Activated CD4-positive, alpha-beta T cell treated with anti-CD3 and anti-CD28 coated beads, Interleukin-2, amount 10 ng/mL, durations not matched to agents 24 days and 14 days (primary cell): ENCODE data around the gene ASB6. TPM values are rescaled to one million over a fixed set of nuclear protein-coding genes. Genes with fewer than 3 reads are reported as not detected.

Source experiments
- DNase-seq: peaks from one replicate; pipeline ENCODE4 v3.0.0; 2022
- H3K27ac Mint-ChIP-seq: one replicate; pipeline ENCODE4 v1.8.0; 2022; ENCODE audit warnings: mild to moderate bottlenecking, mixed read lengths
- H3K27me3 Mint-ChIP-seq: one replicate; pipeline ENCODE4 v1.8.0; 2022; ENCODE audit warnings: mixed read lengths
- H3K36me3 Mint-ChIP-seq: one replicate; pipeline ENCODE4 v1.8.0; 2022; ENCODE audit warnings: low read depth, mild to moderate bottlenecking, mixed read lengths
- H3K4me1 Mint-ChIP-seq: one replicate; pipeline ENCODE4 v1.8.0; 2021; ENCODE audit warnings: mixed read lengths
- H3K4me3 Mint-ChIP-seq: one replicate; pipeline ENCODE4 v1.8.0; 2022; ENCODE audit warnings: mild to moderate bottlenecking, moderate library complexity, mixed read lengths
- H3K9me3 Mint-ChIP-seq: one replicate; pipeline ENCODE4 v1.8.0; 2021; ENCODE audit warnings: mixed read lengths
- intact Hi-C: fragments of 100-400 bp; cut with micrococcal nuclease; formaldehyde crosslinking; loops from one replicate; pipeline ENCODE4 v1.15.1; 2023
- total RNA-seq: library from RNA; stranded (reverse); gene quantifications from 2 replicates; pipeline ENCODE4 v1.2.3, GENCODE V29; 2022

The ASB6 gene
- total RNA-seq: 21.9 and 22.7 TPM in 2 replicates

GRCh38 chr9:129641750-129642585 lies at the start of gene ASB6:
Gene ASB6 (minus strand): TSS chr9:129642151. CDS start chr9:129641999, 152 bp downstream.
- peak within 1 kb of the TSS; percentile 90 for H3K4me3 Mint-ChIP-seq

GRCh38 chr9:129688285-129689043 lies 46.5 kb upstream of the ASB6 start:
- no peak overlapping the region for H3K4me3 Mint-ChIP-seq
- intact Hi-C loops: no loop called here
- H3K36me3 Mint-ChIP-seq: no peaks in the 10 kb centered on the region
- no peaks in the 10 kb centered on the region for H3K9me3 Mint-ChIP-seq
- peaks cover 2% of the 10 kb centered on the region for H3K27me3 Mint-ChIP-seq
- DNase-seq: no peak
- no peaks in the 10 kb centered on the region for H3K4me1 Mint-ChIP-seq
- H3K27ac Mint-ChIP-seq: no peak overlapping the region

More at GRCh38 chr9:129641750-129642585, at the start of gene ASB6:
- H3K9me3 Mint-ChIP-seq: no peaks in the 10 kb centered on the region
- H3K4me1 Mint-ChIP-seq: peaks cover 16% of the 10 kb centered on the region
- peak; percentile 99 for DNase-seq
- H3K36me3 Mint-ChIP-seq: peaks cover 14% of the 10 kb centered on the region
- peak within 1 kb of the TSS; percentile 88 for H3K27ac Mint-ChIP-seq
- no peaks in the 10 kb centered on the region for H3K27me3 Mint-ChIP-seq
- intact Hi-C loops: loop anchor here (1.0 to 5.0 kb wide), 4 partner anchors 15 to 148 kb away; partner anchors contain the start of gene NTMT1

GRCh38 chr9:129687391-129687790 lies 45.4 kb upstream of the ASB6 start:
- peaks cover 2% of the 10 kb centered on the region for H3K27me3 Mint-ChIP-seq
- intact Hi-C loops: no loop called here
- no peaks in the 10 kb centered on the region for H3K4me1 Mint-ChIP-seq
- DNase-seq: no peak
- no peak overlapping the region for H3K4me3 Mint-ChIP-seq
- H3K36me3 Mint-ChIP-seq: no peaks in the 10 kb centered on the region
- no peak overlapping the region for H3K27ac Mint-ChIP-seq
- H3K9me3 Mint-ChIP-seq: no peaks in the 10 kb centered on the region

GRCh38 chr9:129686736-129687135 lies 44.8 kb upstream of the ASB6 start:
- Mint-ChIP-seq H3K36me3 (no peaks in the 10 kb centered on the region), H3K4me1 (no peaks in the 10 kb centered on the region), H3K4me3 (no peak overlapping the region), H3K27ac (no peak overlapping the region), H3K9me3 (no peaks in the 10 kb centered on the region), H3K27me3 (peaks cover 2% of the 10 kb centered on the region)
- no peak for DNase-seq
- intact Hi-C loops: no loop called here

- no peak for DNase-seq
- Mint-ChIP-seq H3K36me3 (no peaks in the 10 kb centered on the region), H3K27ac (no peak overlapping the region), H3K4me1 (no peaks in the 10 kb centered on the region), H3K9me3 (no peaks in the 10 kb centered on the region), H3K4me3 (no peak overlapping the region), H3K27me3 (peaks cover 2% of the 10 kb centered on the region)
- intact Hi-C loops: no loop called here
Observed at GRCh38 chr9:129685933-129686259, 43.9 kb upstream of the ASB6 start.

- H3K27ac Mint-ChIP-seq: no peak overlapping the region
- no peak overlapping the region for H3K4me3 Mint-ChIP-seq
- H3K36me3 Mint-ChIP-seq: no peaks in the 10 kb centered on the region
- H3K4me1 Mint-ChIP-seq: no peaks in the 10 kb centered on the region
- no peaks in the 10 kb centered on the region for H3K9me3 Mint-ChIP-seq
- H3K27me3 Mint-ChIP-seq: peaks cover 4% of the 10 kb centered on the region
- intact Hi-C loops: no loop called here
- no peak for DNase-seq
Observed at GRCh38 chr9:129685220-129685932, 43.4 kb upstream of the ASB6 start.

- Mint-ChIP-seq H3K9me3 (no peaks in the 10 kb centered on the region), H3K27me3 (peaks cover 9% of the 10 kb centered on the region), H3K36me3 (no peaks in the 10 kb centered on the region), H3K4me3 (no peak overlapping the region), H3K4me1 (no peaks in the 10 kb centered on the region), H3K27ac (no peak overlapping the region)
- intact Hi-C loops: no loop called here
- DNase-seq: no peak
Observed at GRCh38 chr9:129682381-129682780, 40.4 kb upstream of the ASB6 start.

GRCh38 chr9:129681924-129682323 lies 40.0 kb upstream of the ASB6 start:
- Mint-ChIP-seq H3K4me3 (no peak overlapping the region), H3K27ac (no peak overlapping the region), H3K27me3 (peaks cover 11% of the 10 kb centered on the region), H3K36me3 (no peaks in the 10 kb centered on the region), H3K4me1 (no peaks in the 10 kb centered on the region), H3K9me3 (no peaks in the 10 kb centered on the region)
- DNase-seq: no peak
- intact Hi-C loops: no loop called here

- Mint-ChIP-seq H3K27me3 (peaks cover 13% of the 10 kb centered on the region), H3K4me1 (no peaks in the 10 kb centered on the region), H3K36me3 (no peaks in the 10 kb centered on the region), H3K4me3 (no peak overlapping the region), H3K27ac (no peak overlapping the region), H3K9me3 (no peaks in the 10 kb centered on the region)
- intact Hi-C loops: no loop called here
- no peak for DNase-seq
Observed at GRCh38 chr9:129679537-129679936, 37.6 kb upstream of the ASB6 start.

- no peak overlapping the region for H3K27ac Mint-ChIP-seq
- intact Hi-C loops: no loop called here
- no peaks in the 10 kb centered on the region for H3K9me3 Mint-ChIP-seq
- no peaks in the 10 kb centered on the region for H3K4me1 Mint-ChIP-seq
- peaks cover 13% of the 10 kb centered on the region for H3K27me3 Mint-ChIP-seq
- DNase-seq: no peak
- H3K4me3 Mint-ChIP-seq: no peak overlapping the region
- no peaks in the 10 kb centered on the region for H3K36me3 Mint-ChIP-seq
Observed at GRCh38 chr9:129678844-129679243, 36.9 kb upstream of the ASB6 start.

- Mint-ChIP-seq H3K27ac (no peak overlapping the region), H3K4me1 (no peaks in the 10 kb centered on the region)
- intact Hi-C loops: no loop called here
Observed at GRCh38 chr9:129677456-129677855, 35.5 kb upstream of the ASB6 start.

GRCh38 chr9:129676975-129677374 lies 35.0 kb upstream of the ASB6 start:
- no peaks in the 10 kb centered on the region for H3K9me3 Mint-ChIP-seq
- intact Hi-C loops: no loop called here
- no peak for DNase-seq
- no peaks in the 10 kb centered on the region for H3K36me3 Mint-ChIP-seq
- H3K4me3 Mint-ChIP-seq: no peak overlapping the region
- H3K27me3 Mint-ChIP-seq: peaks cover 13% of the 10 kb centered on the region
- no peak overlapping the region for H3K27ac Mint-ChIP-seq
- H3K4me1 Mint-ChIP-seq: no peaks in the 10 kb centered on the region

More at GRCh38 chr9:129677456-129677855, 35.5 kb upstream of the ASB6 start:
- H3K36me3 Mint-ChIP-seq: no peaks in the 10 kb centered on the region
- no peak overlapping the region for H3K4me3 Mint-ChIP-seq
- peaks cover 13% of the 10 kb centered on the region for H3K27me3 Mint-ChIP-seq
- H3K9me3 Mint-ChIP-seq: no peaks in the 10 kb centered on the region
- DNase-seq: no peak

- Mint-ChIP-seq H3K9me3 (no peaks in the 10 kb centered on the region), H3K4me3 (no peak overlapping the region), H3K27ac (no peak overlapping the region), H3K27me3 (peaks cover 13% of the 10 kb centered on the region), H3K36me3 (no peaks in the 10 kb centered on the region), H3K4me1 (peaks cover 2% of the 10 kb centered on the region)
- no peak for DNase-seq
- intact Hi-C loops: no loop called here
Observed at GRCh38 chr9:129676287-129676686, 34.3 kb upstream of the ASB6 start.

GRCh38 chr9:129675620-129676019 lies 33.7 kb upstream of the ASB6 start:
- no peak overlapping the region for H3K27ac Mint-ChIP-seq
- H3K9me3 Mint-ChIP-seq: no peaks in the 10 kb centered on the region
- DNase-seq: no peak
- H3K27me3 Mint-ChIP-seq: peaks cover 12% of the 10 kb centered on the region
- H3K36me3 Mint-ChIP-seq: no peaks in the 10 kb centered on the region
- H3K4me3 Mint-ChIP-seq: no peak overlapping the region
- intact Hi-C loops: no loop called here
- peaks cover 5% of the 10 kb centered on the region for H3K4me1 Mint-ChIP-seq
